Renal cortical epithelial cell (primary cell): ENCODE data around the gene DPEP2NB. TPM values are rescaled to one million over a fixed set of nuclear protein-coding genes. Genes with fewer than 3 reads are reported as not detected.
"Not testable (repeated sequence)": the region's sequence is repeated elsewhere in the genome, so short reads cannot be mapped to it uniquely, and the experiment has no call there.

Experiments used
- DNase-seq: peaks from one replicate; pipeline ENCODE4 v3.0.0-alpha.2; 2011; ENCODE audit warnings: low read depth
- total RNA-seq: library from RNA; depleted of rRNA; stranded (reverse); fragments of >200 nt; gene quantifications from 2 replicates; pipeline ENCODE4 v1.2.3, GENCODE V29; 2014

The DPEP2NB gene
- total RNA-seq, 1 donor from 2014 or later = not detected

DNA sequence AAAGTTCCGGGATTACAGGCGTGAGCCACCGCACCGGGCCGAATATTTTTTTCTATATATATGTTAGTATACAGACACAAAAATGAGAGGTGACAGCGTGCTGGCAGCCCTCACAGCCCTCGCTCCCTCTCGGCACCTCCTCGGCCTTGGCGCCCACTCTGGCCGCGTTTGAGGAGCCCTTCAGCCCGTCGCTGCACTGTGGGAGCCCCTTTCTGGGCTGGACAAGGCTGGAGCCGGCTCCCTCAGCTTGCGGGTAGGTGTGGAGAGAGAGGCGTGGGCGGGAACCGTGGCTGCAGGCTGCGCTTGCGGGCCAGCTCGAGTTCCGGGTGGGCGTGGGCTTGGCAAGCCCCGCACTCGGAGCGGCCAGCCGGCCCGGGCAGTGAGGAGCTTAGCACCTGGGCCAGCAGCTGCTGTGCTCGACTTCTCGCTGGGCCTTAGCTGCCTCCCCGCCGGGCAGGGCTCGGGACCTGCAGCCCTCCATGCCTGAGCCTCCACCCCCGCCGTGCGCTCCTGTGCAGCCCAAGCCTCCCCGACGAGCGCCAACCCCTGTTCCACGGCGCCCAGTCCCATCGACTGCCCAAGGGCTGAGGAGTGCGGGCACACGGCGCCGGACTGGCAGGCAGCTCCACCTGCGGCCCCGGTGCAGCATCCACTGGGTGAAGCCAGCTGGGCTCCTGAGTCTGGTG lies 33.6 kb downstream of the DPEP2NB start:
- no peak for DNase-seq

DNA sequence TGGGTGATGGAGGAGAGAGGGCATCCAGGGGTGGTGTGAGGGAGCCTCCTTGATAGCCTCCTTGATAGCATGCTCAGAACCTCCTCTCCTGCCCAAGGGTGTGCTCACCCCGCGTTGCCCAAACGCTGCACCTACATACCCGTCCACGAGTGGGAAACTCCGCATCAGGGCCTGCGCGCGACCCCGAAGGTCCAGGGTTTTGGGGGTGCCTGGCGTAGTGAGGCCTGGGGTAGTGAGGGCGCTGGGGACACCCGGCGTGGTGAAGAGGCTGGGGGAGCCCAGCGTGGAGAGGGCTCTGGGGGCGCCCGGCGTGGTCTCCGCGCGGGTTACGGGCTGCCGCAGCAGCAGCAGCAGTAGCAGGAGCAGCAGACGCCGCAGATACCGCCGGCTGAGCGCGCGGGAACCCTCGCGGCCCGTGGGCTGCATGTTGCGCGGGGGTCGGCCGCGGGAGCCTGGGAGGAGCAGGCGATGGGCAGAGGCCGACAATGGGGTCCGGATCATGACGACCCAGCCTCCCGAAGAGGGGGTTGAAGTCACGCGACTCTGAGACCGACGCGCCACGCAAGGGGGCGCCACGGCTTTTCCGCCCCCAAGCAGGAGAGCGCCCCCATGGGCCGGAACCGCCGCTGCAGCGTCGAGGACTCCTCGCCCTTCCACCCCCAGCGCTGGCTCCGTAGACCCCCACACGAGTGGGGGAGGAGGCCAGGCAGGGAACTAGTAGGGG lies 35.6 kb downstream of the DPEP2NB start, which contains the start of gene DPEP3:
Gene DPEP3, minus strand, starts transcription at position 545 of the 724 bp plus-strand sequence. Its CDS starts 119 bp downstream, at position 426.
- no peak for DNase-seq

DNA sequence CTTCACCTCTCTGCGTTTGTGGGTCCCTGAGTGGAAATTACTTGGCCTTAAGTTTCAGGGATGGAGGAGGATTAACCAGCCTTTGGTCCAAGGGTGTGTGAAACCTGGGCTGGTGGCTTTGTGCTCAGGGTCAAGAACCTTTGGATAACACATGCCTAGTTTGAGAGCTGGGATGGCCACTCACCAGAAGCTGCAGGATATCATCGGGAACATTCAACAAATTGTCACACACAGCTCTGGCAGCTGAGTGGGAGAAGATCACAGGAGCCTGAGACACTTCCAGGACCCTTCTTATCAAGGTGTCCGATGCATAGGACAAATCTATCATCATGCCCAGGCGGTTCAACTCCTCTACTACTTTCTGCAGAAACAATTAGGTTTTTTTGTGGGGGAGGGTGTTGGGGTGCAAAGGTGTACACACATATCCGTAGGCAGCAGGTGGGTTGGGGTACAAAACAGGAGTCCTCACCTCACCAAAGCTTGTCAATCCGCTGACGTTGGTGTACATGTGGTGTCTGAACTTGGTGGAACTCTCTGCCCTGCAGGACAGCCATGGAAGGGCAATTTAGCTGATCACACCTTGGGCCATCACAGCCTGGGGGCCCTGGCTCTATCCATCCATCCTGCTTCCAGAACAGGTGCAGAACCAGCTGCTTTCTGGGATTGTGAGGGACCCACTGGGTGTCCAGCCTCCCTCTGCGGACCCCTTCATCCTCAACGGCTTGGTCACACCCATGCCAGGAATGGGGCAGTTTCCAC lies 38.1 kb downstream of the DPEP2NB start:
- DNase-seq = no peak

DNA sequence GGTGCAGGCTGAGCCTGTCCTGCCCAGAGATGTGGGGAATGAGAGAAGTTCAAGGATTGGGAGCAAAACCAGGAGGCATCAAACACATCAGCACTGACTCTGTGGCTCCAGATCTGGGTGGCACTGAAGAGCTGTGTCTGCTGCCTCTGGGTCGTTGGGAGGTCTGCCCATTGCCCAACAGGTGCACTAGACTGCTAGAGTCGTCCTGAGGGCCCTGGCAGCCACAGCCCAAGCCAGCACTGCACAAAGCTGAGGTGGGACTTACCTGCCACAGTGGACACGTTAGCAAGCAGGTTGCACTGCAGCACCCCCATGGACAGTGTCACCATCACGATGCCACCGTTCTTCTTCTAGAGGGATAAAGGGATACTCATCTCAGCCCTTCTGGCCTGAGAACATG lies 38.7 kb downstream of the DPEP2NB start:
- no peak for DNase-seq

DNA sequence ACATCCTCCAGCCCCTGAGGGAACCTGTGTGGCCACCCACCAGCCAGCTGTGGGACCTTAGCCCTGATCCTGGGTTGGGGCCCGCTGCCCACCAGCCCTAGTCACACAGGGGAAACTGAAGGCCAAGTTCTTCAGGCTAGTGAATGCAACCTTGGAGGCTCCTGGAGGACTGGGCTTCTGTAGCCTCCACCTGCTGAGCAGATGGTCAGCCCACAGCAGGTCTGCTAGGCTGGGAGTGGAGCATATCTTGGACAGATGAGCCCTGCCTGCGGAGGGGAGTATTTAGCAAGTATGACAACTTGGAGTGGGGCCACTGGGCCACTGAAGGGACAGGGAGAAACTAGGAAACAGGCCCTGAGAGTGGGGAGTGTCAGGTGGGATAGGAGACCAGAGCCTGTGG lies 39.5 kb downstream of the DPEP2NB start:
- no peak for DNase-seq

DNA sequence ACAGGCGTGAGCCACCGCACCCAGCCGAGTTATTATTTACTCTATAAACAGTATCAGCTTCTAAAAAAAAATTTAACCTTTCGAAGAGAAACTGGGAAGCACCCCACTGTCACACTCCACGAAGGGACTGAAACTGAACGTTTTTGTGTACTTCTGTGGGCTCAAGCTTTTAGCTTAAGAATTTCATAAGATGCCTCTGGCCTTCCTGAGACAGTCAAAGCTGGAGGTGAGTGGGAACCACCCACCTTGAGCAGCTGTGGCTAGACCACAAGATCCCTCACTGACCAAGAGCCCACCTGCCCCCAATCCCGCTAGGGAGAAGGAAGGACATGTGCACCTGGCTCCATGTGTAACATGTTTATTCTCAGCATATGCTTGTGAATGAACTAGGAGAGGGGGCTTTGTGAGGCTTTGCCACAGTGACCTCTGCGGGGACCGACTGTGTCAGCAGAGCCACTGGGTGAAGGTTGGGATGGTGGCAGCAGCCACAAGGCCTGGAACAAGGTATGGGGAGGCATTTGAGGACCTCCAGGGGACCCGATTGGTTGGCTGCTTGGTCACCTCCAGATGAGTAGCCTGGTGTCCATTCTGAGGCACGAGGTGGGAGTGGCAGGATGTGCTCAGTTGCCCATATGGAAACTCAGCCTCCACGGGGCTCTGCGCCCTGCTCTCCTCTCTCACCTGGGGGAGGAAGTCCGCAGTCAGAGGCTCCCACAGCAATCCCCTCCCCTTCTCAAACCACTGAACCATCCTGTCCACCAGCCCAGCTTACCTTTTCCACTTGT lies 40.2 kb downstream of the DPEP2NB start:
- no peak for DNase-seq

DNA sequence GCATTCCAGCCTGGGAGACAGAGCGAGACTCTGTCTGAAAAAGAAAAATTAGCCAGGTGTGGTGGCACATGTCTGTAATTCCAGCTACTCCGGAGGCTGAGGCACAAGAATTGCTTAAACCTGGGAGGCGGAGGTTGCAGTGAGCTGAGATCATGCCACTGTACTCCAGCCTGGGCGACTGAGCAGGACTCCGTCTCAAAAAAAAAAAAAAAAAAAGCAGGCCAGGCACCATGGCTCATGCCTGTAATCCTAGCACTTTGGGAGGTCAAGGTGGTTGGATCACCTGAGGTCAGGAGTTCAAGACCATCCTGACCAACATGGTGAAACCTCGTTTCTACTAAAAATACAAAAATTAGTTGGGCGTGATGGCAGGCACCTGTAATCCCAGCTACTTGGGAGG lies 43.4 kb downstream of the DPEP2NB start:
- DNase-seq = not testable (repeated sequence)

DNA sequence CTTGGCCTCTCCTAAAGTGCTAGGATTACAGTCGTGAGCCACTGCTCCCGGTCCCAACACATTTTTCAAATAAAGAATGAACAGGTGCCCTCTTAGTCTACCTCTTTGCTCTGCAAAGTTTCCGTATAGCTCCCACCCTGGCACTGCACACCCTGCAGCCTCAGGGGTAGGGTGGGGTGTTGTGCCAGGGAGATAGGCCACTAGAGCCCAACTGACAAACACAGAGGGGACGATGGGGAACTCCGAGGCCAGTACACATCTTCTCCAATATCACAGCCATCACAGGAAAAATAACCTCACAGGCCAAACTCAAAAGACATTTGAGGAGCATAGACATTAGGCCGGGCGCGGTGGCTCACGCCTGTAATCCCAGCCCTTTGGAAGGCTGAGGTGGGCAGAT lies 44.6 kb downstream of the DPEP2NB start:
- no peak for DNase-seq

DNA sequence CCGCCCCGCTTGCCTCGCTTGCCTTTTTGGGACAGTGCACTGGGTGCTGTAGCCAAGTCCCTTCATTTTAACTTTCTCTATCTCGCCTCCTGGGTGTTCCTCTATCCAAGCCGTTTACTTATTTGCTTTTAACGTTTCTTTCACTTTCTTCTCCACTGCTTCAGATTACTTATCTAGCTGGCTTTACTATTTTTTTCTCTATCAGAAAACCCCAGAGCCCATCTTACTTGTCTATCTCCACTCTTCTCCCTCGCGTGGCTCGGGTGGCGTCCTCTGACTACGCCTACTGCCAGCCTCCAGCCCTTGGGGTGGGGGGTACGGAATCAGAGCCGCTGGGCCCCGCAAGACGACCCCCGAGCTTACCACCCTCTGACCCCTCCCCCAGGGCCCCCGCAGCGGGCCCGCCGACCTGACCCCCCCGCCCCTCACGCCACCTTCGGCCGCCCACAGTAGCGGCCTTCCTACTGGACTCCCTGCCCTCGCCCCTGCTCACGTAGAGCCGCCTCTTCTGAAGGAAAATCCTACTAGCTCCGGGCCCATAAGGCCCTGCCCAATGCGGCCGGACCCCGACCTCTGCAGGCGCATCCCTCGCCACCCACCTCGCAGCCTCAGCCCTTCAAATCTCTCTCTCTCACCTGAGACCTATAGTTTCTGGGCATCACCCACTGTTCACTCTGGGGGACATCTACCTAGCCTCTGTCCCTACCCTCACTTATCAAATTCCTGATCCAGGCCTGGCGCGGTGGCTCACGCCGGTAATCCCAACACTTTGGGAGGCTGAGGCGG lies 46.3 kb downstream of the DPEP2NB start:
- peak; percentile 13 for DNase-seq

DNA sequence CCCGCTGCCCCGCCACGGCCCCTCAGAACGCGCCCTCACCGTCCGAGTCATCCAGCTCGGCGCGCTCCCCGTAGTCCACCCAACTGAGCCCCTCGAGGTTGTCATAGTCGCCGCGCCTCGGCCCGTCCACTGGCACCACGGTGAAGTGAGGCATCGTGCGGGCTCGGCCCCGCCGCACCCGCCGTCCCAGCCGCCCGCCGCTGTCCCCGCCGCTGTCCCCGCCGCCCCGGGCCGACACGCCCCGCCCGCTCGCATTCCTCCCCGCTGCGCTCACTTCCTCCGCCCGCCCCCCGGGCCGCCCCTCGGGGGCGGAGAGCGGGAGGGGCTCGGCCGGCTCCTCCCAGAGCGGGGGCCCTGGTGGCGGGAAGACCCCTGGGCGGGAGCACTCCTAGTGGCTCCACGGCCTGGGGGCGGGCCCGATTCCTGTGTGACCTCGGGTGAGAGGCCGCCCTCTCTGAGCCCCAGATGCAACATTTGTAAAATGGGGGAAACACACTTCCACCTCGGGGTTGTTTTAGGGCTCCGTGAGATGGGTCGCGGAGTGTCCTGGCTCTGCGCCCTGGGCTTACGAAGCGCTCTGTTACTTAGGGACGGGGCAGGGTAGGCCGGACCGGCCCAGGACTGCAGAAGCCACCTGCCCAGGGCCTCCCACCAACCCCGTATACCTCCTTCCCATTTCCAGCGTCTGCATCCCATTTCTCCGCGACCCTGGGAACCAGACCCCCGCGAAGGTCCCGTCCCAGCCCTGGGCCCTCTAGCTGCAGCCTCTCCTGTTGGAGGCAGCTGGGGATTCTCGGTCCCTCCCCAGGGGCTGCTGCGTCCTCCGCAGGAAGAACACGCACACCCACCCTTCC lies 47.1 kb downstream of the DPEP2NB start, which contains the start of gene SLC12A4:
Gene SLC12A4, minus strand, starts transcription at position 238 of the 854 bp plus-strand sequence. Its CDS starts 84 bp downstream, at position 154.
- peak; percentile 27 for DNase-seq

DNA sequence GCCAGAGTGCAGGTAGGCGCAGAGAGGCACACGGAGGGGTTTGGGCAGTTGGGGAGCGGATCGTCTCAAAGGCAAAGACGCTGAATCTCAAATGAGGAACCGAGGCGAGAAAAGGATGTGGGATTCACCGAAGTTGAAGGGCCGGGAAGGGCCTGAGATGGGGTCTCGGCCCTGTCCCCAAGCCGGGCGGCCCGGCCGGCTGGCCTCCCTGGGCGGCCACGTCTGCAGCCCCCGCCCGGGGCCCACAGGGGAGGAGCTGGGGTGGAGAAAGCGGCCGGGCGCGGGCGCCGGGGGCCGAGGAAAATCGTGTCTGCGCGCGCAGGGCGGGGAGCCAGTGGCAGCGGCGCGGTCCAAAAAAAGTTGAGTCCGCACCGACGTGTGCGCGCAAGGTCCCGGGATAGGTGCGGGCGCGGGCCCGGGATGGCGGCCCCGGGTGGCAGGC lies 47.7 kb downstream of the DPEP2NB start:
- no peak for DNase-seq

DNA sequence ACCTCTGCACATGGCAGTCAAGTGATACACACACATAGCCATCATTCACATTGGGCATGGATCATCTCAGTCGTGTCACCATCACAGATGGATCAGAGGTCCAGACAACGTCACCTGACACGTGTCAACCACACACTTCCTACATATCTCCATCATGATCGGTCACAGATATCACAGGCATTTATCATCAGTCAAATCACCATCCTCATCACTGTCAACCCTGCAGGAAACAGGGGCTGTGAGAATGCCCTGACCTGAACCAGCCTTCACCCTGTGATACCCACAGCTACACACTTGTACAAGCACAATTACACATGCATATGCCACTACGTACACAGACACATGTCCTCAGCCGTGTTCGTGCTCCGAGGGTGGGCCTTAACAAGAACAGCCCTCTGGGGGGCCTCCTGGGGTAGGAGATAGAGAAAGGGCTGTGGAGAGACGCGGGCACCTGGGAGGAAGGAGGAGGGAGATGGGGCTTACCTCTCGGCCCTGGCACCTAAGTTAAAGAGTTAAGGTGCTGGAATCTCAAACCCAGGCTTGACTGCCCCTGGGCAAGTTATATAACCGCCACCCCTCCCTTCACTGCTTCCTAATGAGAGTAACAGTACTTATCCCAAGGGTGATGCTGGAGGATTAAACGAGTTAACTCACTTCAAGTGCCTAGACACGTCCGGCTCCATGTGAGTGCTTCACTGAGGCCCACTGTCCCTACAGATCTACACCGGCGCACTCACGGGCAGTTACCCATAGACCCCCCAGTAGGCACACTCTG lies 48.3 kb downstream of the DPEP2NB start:
- peak; percentile 13 for DNase-seq

DNA sequence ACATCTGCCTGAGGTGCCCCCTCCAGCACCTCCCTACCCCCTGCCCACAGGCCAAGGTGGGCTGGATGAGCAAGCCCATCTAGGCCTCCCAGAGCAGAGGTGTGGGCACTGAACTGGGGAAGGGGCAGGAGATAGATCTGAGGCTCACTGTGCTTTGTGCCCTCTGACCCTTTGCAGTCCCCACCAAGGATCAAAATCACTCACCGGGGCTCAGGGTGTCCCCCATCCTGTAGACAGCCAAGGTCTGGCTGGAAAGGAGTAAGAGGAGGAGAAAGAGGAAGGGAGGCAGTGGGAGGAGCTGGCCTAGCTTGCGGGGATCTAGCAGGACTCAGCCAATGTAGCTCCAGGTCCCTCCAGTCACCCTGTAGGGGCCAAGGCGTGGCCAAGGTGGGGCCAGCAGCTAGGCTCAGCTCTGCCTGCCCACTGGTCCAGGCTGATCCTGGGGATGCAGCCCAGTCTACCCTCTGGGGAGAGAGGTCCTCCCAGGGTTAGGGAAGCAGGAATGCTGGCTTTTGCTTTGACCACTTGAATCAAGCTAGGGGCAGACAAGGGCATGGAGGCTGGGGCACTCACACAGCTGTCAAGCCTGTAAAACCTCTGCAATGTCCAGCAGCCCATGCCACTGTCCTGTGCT lies 49.0 kb downstream of the DPEP2NB start:
- peak; percentile 16 for DNase-seq

DNA sequence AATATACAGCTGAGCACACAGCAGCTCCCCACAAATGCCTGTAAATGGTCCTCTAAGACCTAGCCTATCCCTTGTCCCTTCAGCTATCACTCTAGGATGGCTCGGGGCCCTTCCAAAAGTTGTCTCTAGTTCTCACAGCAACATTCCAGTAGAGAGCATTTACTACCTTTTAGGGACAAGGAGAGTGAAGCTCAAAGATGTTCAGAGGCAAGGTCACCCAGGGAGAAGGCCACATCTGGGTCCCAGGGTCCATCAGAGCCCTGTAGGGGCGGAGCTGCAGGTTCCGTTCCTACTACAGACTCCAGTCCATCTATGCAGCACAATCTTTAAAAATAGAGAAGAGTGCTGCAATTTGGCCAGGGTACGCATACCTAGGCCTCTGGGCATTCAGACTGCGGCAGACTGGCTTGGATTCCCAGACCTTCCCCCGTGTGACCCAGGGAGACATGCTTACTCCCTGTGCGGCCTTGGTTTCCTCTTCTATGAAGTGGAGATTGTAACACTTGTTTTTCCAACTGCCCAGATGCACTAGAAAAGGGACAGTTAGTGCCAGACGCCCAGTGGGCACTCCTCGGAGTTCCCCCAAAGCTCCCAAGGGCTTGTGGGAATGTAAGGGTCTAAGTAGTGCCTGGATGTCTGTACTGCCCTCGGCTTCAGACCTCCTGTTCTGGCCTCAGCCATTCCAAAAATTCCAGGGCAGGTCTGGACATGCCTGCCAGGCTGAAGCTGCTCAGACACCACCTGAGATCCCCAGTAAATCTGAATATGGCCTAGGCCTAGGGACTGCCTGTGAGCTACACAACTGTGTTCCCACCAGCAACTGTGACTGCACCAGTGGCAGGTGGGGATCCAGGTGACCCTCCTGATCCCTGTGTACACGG lies 49.8 kb downstream of the DPEP2NB start:
- peak; percentile 13 for DNase-seq

DNA sequence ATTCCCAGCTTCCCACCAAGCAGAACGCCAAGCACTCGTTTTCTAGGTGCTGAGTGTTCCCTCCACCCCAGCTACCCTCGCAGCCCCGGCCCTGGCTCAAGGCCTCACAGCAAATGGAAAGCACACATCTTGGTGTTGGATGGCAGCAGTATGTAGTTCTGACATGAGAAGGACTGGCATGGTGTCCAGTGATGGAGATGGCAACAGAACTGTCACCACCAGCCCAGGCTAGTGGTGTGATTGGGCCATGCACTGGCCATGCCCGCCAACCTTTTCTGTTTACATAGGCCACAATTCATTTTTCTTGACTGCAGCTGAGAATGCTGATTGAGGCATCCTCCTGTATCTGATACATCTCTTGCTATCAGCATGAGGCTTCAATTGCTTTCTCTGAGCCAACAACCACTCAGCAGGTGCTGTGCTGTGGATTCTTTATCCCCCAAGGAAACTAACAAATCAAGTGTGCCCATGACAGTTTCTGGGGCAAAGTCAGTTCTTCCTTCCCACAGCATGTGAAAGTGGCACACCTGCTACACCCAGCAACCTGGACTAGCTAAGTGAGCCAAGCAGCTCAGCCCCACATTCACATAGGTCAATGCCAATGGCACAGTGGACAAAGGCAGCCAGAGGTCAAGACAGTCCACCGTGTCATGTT lies 51.1 kb downstream of the DPEP2NB start:
- no peak for DNase-seq

DNA sequence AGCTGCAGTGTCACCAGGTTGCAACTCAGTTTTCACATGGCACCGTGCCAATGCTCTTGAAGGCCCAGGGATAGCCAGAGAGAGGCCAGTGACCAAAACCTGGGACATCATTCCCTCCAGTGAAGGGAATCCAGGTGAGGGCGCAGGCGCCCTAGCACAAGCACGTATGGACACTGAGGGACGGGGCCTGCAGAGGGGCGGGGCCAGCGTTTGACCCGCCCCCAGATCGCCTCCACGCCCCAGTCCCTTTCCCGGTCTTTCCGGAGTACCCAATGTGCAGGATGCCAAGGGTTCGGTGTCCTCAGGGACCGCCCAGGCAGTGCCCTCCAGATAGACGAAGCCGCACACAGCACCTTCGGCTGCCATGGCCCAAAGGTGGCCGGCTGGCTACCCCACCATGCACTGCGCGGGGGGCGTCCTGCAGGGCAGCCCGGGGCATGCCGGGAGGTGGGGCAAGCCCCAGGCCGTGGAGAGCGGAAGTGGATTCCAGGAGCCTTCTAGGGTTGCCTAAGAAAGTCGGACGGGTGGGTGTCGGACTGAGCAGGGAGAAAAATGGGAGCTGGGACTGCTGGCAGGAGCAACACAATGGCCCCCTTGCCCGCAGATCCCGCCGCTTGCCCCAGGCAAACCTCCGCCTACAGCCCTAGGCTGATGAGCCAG lies 51.9 kb downstream of the DPEP2NB start:
- DNase-seq = no peak
